K562 (cell line): Measurements from ENCODE around the gene PITHD1. TPM values are rescaled to one million over a fixed set of nuclear protein-coding genes. Genes with fewer than 3 reads are reported as not detected.

ENCODE experiments used
- CHD1 ChIP-seq: fragments of 200-600 bp; sonication (generic); IDR thresholded peaks from one replicate; pipeline ENCODE4 v1.6.1; 2012; ENCODE audit warnings: mild to moderate bottlenecking, moderate library complexity, low read length, inconsistent platforms
- CREB3L1 ChIP-seq: fragments of 450-650 bp; IDR thresholded peaks from 2 replicates; pipeline ENCODE4 v1.6.1; 2014; ENCODE audit warnings: low read depth, mild to moderate bottlenecking, moderate library complexity, borderline replicate concordance
- FIP1L1 ChIP-seq: fragments of 200-400 bp; formaldehyde crosslinking; IDR thresholded peaks from 2 replicates; pipeline ENCODE4 v1.6.1; 2018; ENCODE audit warnings: mild to moderate bottlenecking, low read depth, low read length; ENCODE audit not compliant: poor library complexity, severe bottlenecking
- FOXK2 ChIP-seq, 2 experiments: fragments of 450-650 bp; IDR thresholded peaks in 1 of 2; conservative IDR thresholded peaks in 1 of 2; 2 replicates each; pipeline ENCODE4 v1.6.1; 2016; ENCODE audit warnings: low read depth in 2 of 2, mild to moderate bottlenecking in 1 of 2
- KAT2B ChIP-seq: IDR thresholded peaks from one replicate; pipeline ENCODE4 v1.6.1; 2012; ENCODE audit warnings: low read depth, mild to moderate bottlenecking, control low read depth, inconsistent platforms, low read length, moderate library complexity
- MYBL2 ChIP-seq, 2 experiments: fragments of 450-650 bp in 1 of 2; sonication (generic) in 1 of 2; formaldehyde crosslinking in 1 of 2; IDR thresholded peaks; 2 replicates each; pipeline versions ENCODE4 v1.6.1 to v1.8.1; 2017 to 2022; ENCODE audit warnings: borderline replicate concordance in 1 of 2, inconsistent platforms in 1 of 2, low read depth in 1 of 2, mild to moderate bottlenecking in 1 of 2, missing genetic modification reagents in 1 of 2, moderate library complexity in 1 of 2
- NBN ChIP-seq: fragments of 450-650 bp; IDR thresholded peaks from 2 replicates; pipeline ENCODE4 v1.6.1; 2016; ENCODE audit warnings: low read depth, mild to moderate bottlenecking
- NFE2L1 ChIP-seq: fragments of 450-650 bp; IDR thresholded peaks from 2 replicates; pipeline ENCODE4 v1.6.1; 2016; ENCODE audit warnings: missing genetic modification characterization, low read depth, mild to moderate bottlenecking, missing compliant biosample characterization, moderate library complexity, borderline replicate concordance
- PATZ1 ChIP-seq: fragments of 250-450 bp; sonication (Bioruptor Pico); IDR thresholded peaks from 2 replicates; pipeline ENCODE4 v1.5.0; 2020; ENCODE audit warnings: mild to moderate bottlenecking, borderline replicate concordance
- PHF21A ChIP-seq: fragments of 450-650 bp; IDR thresholded peaks from 2 replicates; pipeline ENCODE4 v1.6.1; 2017; ENCODE audit warnings: low read depth, borderline replicate concordance
- PRPF4 ChIP-seq: fragments of 200-400 bp; formaldehyde crosslinking; IDR thresholded peaks from one replicate; pipeline ENCODE4 v1.6.1; 2017; ENCODE audit warnings: low read length, low read depth, mild to moderate bottlenecking; ENCODE audit not compliant: insufficient read depth, poor library complexity, severe bottlenecking
- SREBF1 ChIP-seq: fragments of 150-350 bp; IDR thresholded peaks from 2 replicates; pipeline ENCODE4 v1.6.1; 2014; ENCODE audit warnings: antibody characterized with exemption, low read depth, low read length, borderline replicate concordance
- TFAP4 ChIP-seq: sonication (generic); formaldehyde crosslinking; IDR thresholded peaks from 2 replicates; pipeline ENCODE4 v1.8.0; 2022; ENCODE audit warnings: missing genetic modification reagents, mild to moderate bottlenecking, moderate library complexity, borderline replicate concordance
- ZFP30 ChIP-seq: fragments of 250-450 bp; sonication (Bioruptor Pico); IDR thresholded peaks from 2 replicates; pipeline ENCODE4 v1.8.0; 2022; ENCODE audit warnings: moderate library complexity, mild to moderate bottlenecking, inconsistent platforms, borderline replicate concordance
- ZKSCAN8 ChIP-seq: fragments of 200-800 bp; sonication (Bioruptor generic); IDR thresholded peaks from 2 replicates; pipeline ENCODE4 v1.6.1; 2016; ENCODE audit warnings: missing genetic modification characterization, missing compliant biosample characterization
- ZNF165 ChIP-seq: fragments of 250-450 bp; sonication (Bioruptor Pico); IDR thresholded peaks from 2 replicates; pipeline ENCODE4 v1.4.0; 2020; ENCODE audit warnings: borderline replicate concordance
- ZNF197 ChIP-seq: fragments of 200-800 bp; sonication (Bioruptor generic); IDR thresholded peaks from 2 replicates; pipeline ENCODE4 v1.6.1; 2016; ENCODE audit warnings: low read depth, missing genetic modification characterization, missing compliant biosample characterization
- ZNF398 ChIP-seq: fragments of 250-450 bp; sonication (Bioruptor Pico); IDR thresholded peaks from 2 replicates; pipeline ENCODE4 v1.8.0; 2021; ENCODE audit warnings: moderate library complexity, mild to moderate bottlenecking, inconsistent platforms
- ZNF77 ChIP-seq: fragments of 250-450 bp; sonication (Bioruptor Pico); IDR thresholded peaks from 2 replicates; pipeline ENCODE4 v1.5.0; 2020
- ZNF785 ChIP-seq: fragments of 250-450 bp; sonication (Bioruptor Pico); IDR thresholded peaks from 2 replicates; pipeline ENCODE4 v1.4.0; 2020; ENCODE audit warnings: mild to moderate bottlenecking
- polyA plus RNA-seq, 8 experiments: library from polyadenylated mRNA; depleted of rRNA in 4 of 8; stranded (reverse) in 5 of 8; unstranded in 3 of 8; fragments of >200 nt; fragmentation: Nextera tagmentation in 2 of 8; fragmentation: Illumina TruSeq in 1 of 8; extraction: Ambion mirVana in 2 of 8; extraction: Trizol in 1 of 8; gene quantifications; 2 replicates each; pipeline versions ENCODE4 v1.2.1 to v1.2.3, GENCODE V29; 2011 to 2014; ENCODE audit warnings: inconsistent platforms in 1 of 8, missing spikeins in 1 of 8
- total RNA-seq, 7 experiments: library from RNA; depleted of rRNA in 6 of 7; stranded (reverse); fragments of >200 nt in 6 of 7; fragmentation: Illumina TruSeq in 2 of 7; extraction: Trizol in 2 of 7; gene quantifications; 2 replicates each; pipeline versions ENCODE4 v1.2.1 to v1.2.3, GENCODE V29; 2011 to 2021; ENCODE audit warnings: low replicate concordance in 1 of 7

The PITHD1 gene
- total and polyA plus RNA-seq, 9 of the 15 experiments (the other 6 are each of a cell fraction or from before 2014, with no cell fraction given): 46.5 to 175 (median 149) TPM

GRCh38 chr1:23810818-23811540 lies 32.8 kb downstream of the PITHD1 start (continued):
- peak; percentile 73 for TF ChIP-seq TFAP4 (CRISPR knock-in tag)
- TF ChIP-seq PHF21A: no peak
- TF ChIP-seq PRPF4: no peak
- no peak for TF ChIP-seq ZNF165 (CRISPR knock-in tag)
- no peak for TF ChIP-seq ZKSCAN8 (CRISPR knock-in tag)
- no peak for TF ChIP-seq SREBF1
- TF ChIP-seq ZNF197: no peak
- TF ChIP-seq NFE2L1: no peak
- TF ChIP-seq PATZ1 (CRISPR knock-in tag): no peak
- TF ChIP-seq KAT2B: no peak
- TF ChIP-seq CHD1: no peak
- no peak for TF ChIP-seq ZNF77
- TF ChIP-seq CREB3L1: no peak
- no peak for TF ChIP-seq MYBL2 (IDR thresholded peaks at IDR 0.05; ENCODE audit: low read depth)
- no peak for TF ChIP-seq MYBL2 (CRISPR knock-in tag; IDR thresholded peaks at IDR 0.05; ENCODE audit: borderline replicate concordance)
- no peak for TF ChIP-seq FIP1L1
- TF ChIP-seq ZNF785 (CRISPR knock-in tag): no peak
- no peak; a peak in 1 of 4 replicates for TF ChIP-seq FOXK2 (conservative IDR thresholded peaks at IDR 0.05 in 1 of 2, IDR thresholded peaks at IDR 0.05 in 1 of 2; ENCODE audit: low read depth in 2 of 2)
- no peak for TF ChIP-seq ZFP30 (CRISPR knock-in tag)
- TF ChIP-seq ZNF398: no peak
- TF ChIP-seq NBN: 0 out of 2 replicates have a peak, but pooled peaks have one; percentile 50
